ENCODE results near the gene USP40. TPM values are rescaled to one million over a fixed set of nuclear protein-coding genes. Genes with fewer than 3 reads are reported as not detected.
"Not testable (repeated sequence)": the region's sequence is repeated elsewhere in the genome, so short reads cannot be mapped to it uniquely, and the experiment has no call there.

Gene USP40
- total and polyA plus RNA-seq, 2 of the 8 experiments (the other 6 are each of a cell fraction or from before 2014, with no cell fraction given): 12.0 to 15.7 TPM

GRCh38 chr2:233592706-233593105 is 26.1 kb upstream of the USP40 start:
- H3K27me3 ChIP-seq (replicated peaks in 1 of 4; ENCODE audit: control insufficient read depth in 3 of 4, extremely low read depth in 1 of 4, insufficient read depth in 3 of 4, low read length in 3 of 4); H2BK12ac ChIP-seq (ENCODE audit: low read depth, low read length); H2BK15ac ChIP-seq (ENCODE audit: low read length); H3K9me3 ChIP-seq (ENCODE audit: insufficient read depth in 2 of 2, low read depth in 1 of 2, low read length in 1 of 2); H3K36me3 ChIP-seq (ENCODE audit: control insufficient read depth in 2 of 4, insufficient read depth in 4 of 4, low read length in 3 of 4); H3K4me1 ChIP-seq (replicated peaks in 1 of 4; ENCODE audit: control insufficient read depth in 3 of 4, insufficient read depth in 4 of 4, low read length in 3 of 4); H3K23me2 ChIP-seq (ENCODE audit: low read depth, low read length); H3K79me2 ChIP-seq (ENCODE audit: control insufficient read depth in 1 of 2, insufficient read depth in 2 of 2, low read length in 2 of 2); H4K8ac ChIP-seq (ENCODE audit: extremely low read depth, insufficient read depth, low read length); H2BK120ac ChIP-seq (replicated peaks; ENCODE audit: low read depth, low read length); H4K5ac ChIP-seq (ENCODE audit: insufficient read length, low read depth, low read length); H3K9ac ChIP-seq (replicated peaks in 1 of 4; ENCODE audit: extremely low read depth in 1 of 4, low read depth in 3 of 4, low read length in 3 of 4); H3K56ac ChIP-seq (replicated peaks; ENCODE audit: insufficient read length, low read depth, low read length); H3K4me2 ChIP-seq (ENCODE audit: insufficient read depth in 1 of 2, low read depth in 2 of 2, low read length in 2 of 2); H3K79me1 ChIP-seq (ENCODE audit: low read depth, low read length); H2AK5ac ChIP-seq (ENCODE audit: low read depth, low read length); H2BK5ac ChIP-seq (ENCODE audit: low read depth, low read length); DNase-seq (ENCODE audit: low read depth in 1 of 2, low spot score in 2 of 2); H3K27ac ChIP-seq (ENCODE audit: low read depth, low read length); H3K4me3 ChIP-seq (ENCODE audit: extremely low read depth in 1 of 4, insufficient read depth in 2 of 4, low read depth in 3 of 4, low read length in 4 of 4); H3K4ac ChIP-seq (replicated peaks; ENCODE audit: insufficient read length, low read depth, low read length); FAIRE-seq; H3K14ac ChIP-seq (ENCODE audit: insufficient read length); H4K20me1 ChIP-seq (replicated peaks in 1 of 2; ENCODE audit: control insufficient read depth in 1 of 2, insufficient read depth in 2 of 2, low read length in 2 of 2); H3K23ac ChIP-seq (ENCODE audit: insufficient read length); POLR2A ChIA-PET (ENCODE audit: partially characterized antibody); H4K91ac ChIP-seq (replicated peaks; ENCODE audit: insufficient read length, low read length); H3K18ac ChIP-seq (ENCODE audit: extremely low read depth, low read length); CTCF ChIA-PET (ENCODE audit: partially characterized antibody); H2AFZ ChIP-seq (ENCODE audit: low read length); H2BK20ac ChIP-seq (ENCODE audit: low read length): not testable (repeated sequence)
- WGBS, 2 experiments (ENCODE audit: extremely low coverage in 1 of 2, insufficient coverage in 1 of 2, insufficient read length in 1 of 2, insufficient replicate concordance in 2 of 2, low coverage in 1 of 2, low lambda C conversion rate in 2 of 2, missing lambda C conversion rate in 1 of 2): 100% methylated on average over 1 of the region's 1 CpG; no CpG with 5 or more reads in 1 of the 2 experiments
